HG03196 (cell line): Measurements from ENCODE around the gene MAPT.

Experiments used
- ATAC-seq: cut with Tn5 transposase; IDR thresholded peaks from one replicate; pipeline ENCODE4 v1.9.1; 2021; ENCODE audit not compliant: unreplicated experiment

MAPT gene

GRCh38 chr17:45969726-45970125 lies 75.4 kb downstream of the MAPT start:
- no peak for ATAC-seq

- no peak for ATAC-seq
Measured at GRCh38 chr17:45970659-45971058, 76.3 kb downstream of the MAPT start.

GRCh38 chr17:45971698-45972141 lies 77.4 kb downstream of the MAPT start:
- ATAC-seq = no peak

GRCh38 chr17:45972531-45972930 lies 78.2 kb downstream of the MAPT start:
- ATAC-seq = no peak

GRCh38 chr17:45973099-45973780 lies 78.9 kb downstream of the MAPT start:
- ATAC-seq = no peak

- ATAC-seq = no peak
Measured at GRCh38 chr17:45973946-45974859, 79.8 kb downstream of the MAPT start.

- no peak for ATAC-seq
Measured at GRCh38 chr17:45974916-45975630, 80.7 kb downstream of the MAPT start.

GRCh38 chr17:45975640-45976295 lies 81.4 kb downstream of the MAPT start:
- ATAC-seq = no peak

- no peak for ATAC-seq
Measured at GRCh38 chr17:45976391-45976754, 82.0 kb downstream of the MAPT start.

- no peak for ATAC-seq
Measured at GRCh38 chr17:45976755-45977505, 82.6 kb downstream of the MAPT start.

GRCh38 chr17:45977506-45977824 lies 83.1 kb downstream of the MAPT start:
- no peak for ATAC-seq

- no peak for ATAC-seq
Measured at GRCh38 chr17:45977976-45978626, 83.7 kb downstream of the MAPT start.

- ATAC-seq = no peak
Measured at GRCh38 chr17:45979137-45979536, 84.8 kb downstream of the MAPT start.

GRCh38 chr17:45980855-45981254 lies 86.5 kb downstream of the MAPT start:
- ATAC-seq = no peak

- no peak for ATAC-seq
Measured at GRCh38 chr17:45981306-45981705, 87.0 kb downstream of the MAPT start.

GRCh38 chr17:45982791-45983613 lies 88.6 kb downstream of the MAPT start:
- ATAC-seq = no peak

GRCh38 chr17:45983614-45984310 lies 89.4 kb downstream of the MAPT start:
- no peak for ATAC-seq

GRCh38 chr17:45984368-45984767 lies 90.0 kb downstream of the MAPT start:
- no peak for ATAC-seq

- ATAC-seq = no peak
Measured at GRCh38 chr17:45985447-45985846, 91.1 kb downstream of the MAPT start.
